K562 (cell line): ENCODE data around the gene DAP. TPM values are rescaled to one million over a fixed set of nuclear protein-coding genes. Genes with fewer than 3 reads are reported as not detected.

Experiments used
- C11orf30 ChIP-seq: fragments of 450-650 bp; IDR thresholded peaks from 2 replicates; pipeline ENCODE4 v1.6.1; 2016; ENCODE audit warnings: low read depth, mild to moderate bottlenecking
- CSDE1 ChIP-seq, 2 experiments: fragments of 450-650 bp; IDR thresholded peaks; 2 replicates each; pipeline ENCODE4 v1.6.1; 2016; ENCODE audit warnings: mild to moderate bottlenecking in 1 of 2
- ELF1 ChIP-seq: fragments of 200-800 bp; sonication (Bioruptor generic); IDR thresholded peaks from 2 replicates; pipeline ENCODE4 v1.6.1; 2016; ENCODE audit warnings: missing genetic modification characterization, missing compliant biosample characterization
- POLR2H ChIP-seq: IDR thresholded peaks from 2 replicates; pipeline ENCODE4 v1.6.1; 2016; ENCODE audit warnings: missing genetic modification characterization, low read depth, mild to moderate bottlenecking, control low read depth, missing compliant biosample characterization, moderate library complexity
- ZBTB11 ChIP-seq, 3 experiments: fragments of 200-800 bp in 1 of 3; fragments of 250-450 bp in 1 of 3; fragments of 450-650 bp in 1 of 3; sonication (Bioruptor Pico) in 1 of 3; sonication (Bioruptor generic) in 1 of 3; formaldehyde crosslinking in 1 of 3; IDR thresholded peaks; 2 replicates each; pipeline versions ENCODE4 v1.6.1 to v1.8.0; 2016 to 2022; ENCODE audit warnings: mild to moderate bottlenecking in 2 of 3, missing genetic modification characterization in 2 of 3, missing compliant biosample characterization in 1 of 3, moderate library complexity in 1 of 3
- ZNF77 ChIP-seq: fragments of 250-450 bp; sonication (Bioruptor Pico); IDR thresholded peaks from 2 replicates; pipeline ENCODE4 v1.5.0; 2020
- polyA plus RNA-seq, 8 experiments: library from polyadenylated mRNA; depleted of rRNA in 4 of 8; stranded (reverse) in 5 of 8; unstranded in 3 of 8; fragments of >200 nt; fragmentation: Nextera tagmentation in 2 of 8; fragmentation: Illumina TruSeq in 1 of 8; extraction: Ambion mirVana in 2 of 8; extraction: Trizol in 1 of 8; gene quantifications; 2 replicates each; pipeline versions ENCODE4 v1.2.1 to v1.2.3, GENCODE V29; 2011 to 2014; ENCODE audit warnings: inconsistent platforms in 1 of 8, missing spikeins in 1 of 8
- total RNA-seq, 7 experiments: library from RNA; depleted of rRNA in 6 of 7; stranded (reverse); fragments of >200 nt in 6 of 7; fragmentation: Illumina TruSeq in 2 of 7; extraction: Trizol in 2 of 7; gene quantifications; 2 replicates each; pipeline versions ENCODE4 v1.2.1 to v1.2.3, GENCODE V29; 2011 to 2021; ENCODE audit warnings: low replicate concordance in 1 of 7
- TF ChIP-seq, protein P1 (sequence below): sonication (generic); formaldehyde crosslinking; IDR thresholded peaks from 2 replicates; pipeline ENCODE4 v1.8.1; 2022; ENCODE audit warnings: missing genetic modification reagents
- TF ChIP-seq, protein P2 (sequence below): fragments of 450-650 bp; formaldehyde crosslinking; IDR thresholded peaks from 2 replicates; pipeline ENCODE4 v1.4.0; 2022; ENCODE audit warnings: missing genetic modification characterization

Gene DAP
- total and polyA plus RNA-seq, 9 of the 15 experiments (the other 6 are each of a cell fraction or from before 2014, with no cell fraction given), result 14.1 to 151 (median 34.5) TPM

- TF ChIP-seq ZBTB11 (CRISPR knock-in tag; IDR thresholded peaks at IDR 0.05) (no peak), C11orf30 (peak; percentile 32; the same call in 1 of the 2 replicates), CSDE1 (IDR thresholded peaks at IDR 0.05) (0 out of 4 replicates have a peak, but pooled peaks of 1 of the 2 experiments have one; percentile 16), POLR2H (tag) (peak; percentile 33), ZNF77 (CRISPR knock-in tag) (no peak), ELF1 (tag) (no peak)
- TF ChIP-seq, protein P1, sequence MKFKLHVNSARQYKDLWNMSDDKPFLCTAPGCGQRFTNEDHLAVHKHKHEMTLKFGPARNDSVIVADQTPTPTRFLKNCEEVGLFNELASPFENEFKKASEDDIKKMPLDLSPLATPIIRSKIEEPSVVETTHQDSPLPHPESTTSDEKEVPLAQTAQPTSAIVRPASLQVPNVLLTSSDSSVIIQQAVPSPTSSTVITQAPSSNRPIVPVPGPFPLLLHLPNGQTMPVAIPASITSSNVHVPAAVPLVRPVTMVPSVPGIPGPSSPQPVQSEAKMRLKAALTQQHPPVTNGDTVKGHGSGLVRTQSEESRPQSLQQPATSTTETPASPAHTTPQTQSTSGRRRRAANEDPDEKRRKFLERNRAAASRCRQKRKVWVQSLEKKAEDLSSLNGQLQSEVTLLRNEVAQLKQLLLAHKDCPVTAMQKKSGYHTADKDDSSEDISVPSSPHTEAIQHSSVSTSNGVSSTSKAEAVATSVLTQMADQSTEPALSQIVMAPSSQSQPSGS (CRISPR knock-in tag), result no peak
- TF ChIP-seq, protein P2, sequence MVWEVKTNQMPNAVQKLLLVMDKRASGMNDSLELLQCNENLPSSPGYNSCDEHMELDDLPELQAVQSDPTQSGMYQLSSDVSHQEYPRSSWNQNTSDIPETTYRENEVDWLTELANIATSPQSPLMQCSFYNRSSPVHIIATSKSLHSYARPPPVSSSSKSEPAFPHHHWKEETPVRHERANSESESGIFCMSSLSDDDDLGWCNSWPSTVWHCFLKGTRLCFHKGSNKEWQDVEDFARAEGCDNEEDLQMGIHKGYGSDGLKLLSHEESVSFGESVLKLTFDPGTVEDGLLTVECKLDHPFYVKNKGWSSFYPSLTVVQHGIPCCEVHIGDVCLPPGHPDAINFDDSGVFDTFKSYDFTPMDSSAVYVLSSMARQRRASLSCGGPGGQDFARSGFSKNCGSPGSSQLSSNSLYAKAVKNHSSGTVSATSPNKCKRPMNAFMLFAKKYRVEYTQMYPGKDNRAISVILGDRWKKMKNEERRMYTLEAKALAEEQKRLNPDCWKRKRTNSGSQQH (CRISPR knock-in tag), result no peak
Measured at GRCh38 chr5:10733426-10733825, 27.6 kb downstream of the DAP start (continued).
